B cell (primary cell): ENCODE measurements around the gene NHSL1. TPM values are rescaled to one million over a fixed set of nuclear protein-coding genes. Genes with fewer than 3 reads are reported as not detected.

Experiments used
- ATAC-seq: fragments of 200-7000 bp; cut with Tn5 transposase; one replicate; pipeline ENCODE4 v1.10.0; 2021; ENCODE audit warnings: low read depth, mild to moderate bottlenecking, moderate number of reproducible peaks, moderate library complexity
- CTCF ChIA-PET: fragments of 350-600 bp; sonication (Branson Sonifier 250); formaldehyde crosslinking; loops from one replicate; lab custom pipeline; 2021; ENCODE audit warnings: antibody characterized with exemption, inconsistent platforms; lab: Charles Lee
- POLR2A ChIA-PET: fragments of 350-600 bp; sonication (Branson Sonifier 250); formaldehyde crosslinking; loops from one replicate; lab custom pipeline; 2021; ENCODE audit warnings: antibody characterized with exemption; lab: Charles Lee
- DNase-seq: peaks from one replicate; pipeline ENCODE4 v3.0.0; 2013
- H2AFZ ChIP-seq: 2 replicates; pipeline ENCODE4 v1.6.1; 2012; ENCODE audit warnings: mild to moderate bottlenecking, low read depth, low read length; ENCODE audit not compliant: insufficient read depth, poor library complexity, severe bottlenecking
- H3K27ac ChIP-seq, 2 donors: 1 replicate in 1 of 2; 2 replicates in 1 of 2; pipeline ENCODE4 v1.5.1; 2012 to 2013; ENCODE audit warnings: low read length in 2 of 2, mild to moderate bottlenecking in 2 of 2, moderate library complexity in 1 of 2
- H3K27me3 ChIP-seq, 4 experiments: fragments of 200-600 bp in 1 of 4; sonication (generic) in 1 of 4; replicated peaks in 1 of 4; 1 replicate in 2 of 4; 2 replicates in 2 of 4; pipeline versions ENCODE4 v1.6.1 to v1.7.0; 2013 to 2016; ENCODE audit warnings: low read length in 3 of 4, mild to moderate bottlenecking in 2 of 4, mixed read lengths in 1 of 4, moderate library complexity in 1 of 4; ENCODE audit not compliant: insufficient read depth in 4 of 4, control insufficient read depth in 3 of 4; ENCODE audit errors: control extremely low read depth in 1 of 4
- H3K36me3 ChIP-seq, 2 experiments: replicated peaks in 1 of 2; 1 replicate in 1 of 2; 2 replicates in 1 of 2; pipeline versions ENCODE4 v1.6.1 to v1.7.1; 2013; ENCODE audit warnings: low read length in 1 of 2; ENCODE audit not compliant: insufficient read depth in 2 of 2, control insufficient read depth in 1 of 2; ENCODE audit errors: control extremely low read depth in 1 of 2, extremely low read depth in 1 of 2
- H3K4me1 ChIP-seq, 2 donors: fragments of 200-600 bp in 1 of 2; sonication (generic) in 1 of 2; 1 replicate in 1 of 2; 2 replicates in 1 of 2; pipeline versions ENCODE4 v1.5.1 to v1.6.1; 2013 to 2017; ENCODE audit warnings: low read length in 2 of 2; ENCODE audit not compliant: control insufficient read depth in 2 of 2, insufficient read depth in 2 of 2
- H3K4me2 ChIP-seq: replicated peaks from 2 replicates; pipeline ENCODE3; 2012; ENCODE audit warnings: mild to moderate bottlenecking, low read depth, low read length; ENCODE audit not compliant: poor library complexity, severe bottlenecking
- H3K4me3 ChIP-seq, 5 experiments: fragments of 200-600 bp in 1 of 5; sonication (generic) in 1 of 5; 1 replicate in 3 of 5; 2 replicates in 2 of 5; pipeline versions ENCODE4 v1.5.1 to v1.7.0; 2011 to 2016; ENCODE audit warnings: low read length in 4 of 5, mild to moderate bottlenecking in 4 of 5, low read depth in 2 of 5, control low read depth in 1 of 5, moderate library complexity in 1 of 5; ENCODE audit not compliant: insufficient read depth in 1 of 5; ENCODE audit errors: control extremely low read depth in 1 of 5, extremely low read depth in 1 of 5
- H3K79me2 ChIP-seq: fragments of 200-600 bp; sonication (generic); one replicate; pipeline ENCODE4 v1.6.0; 2016; ENCODE audit warnings: low read length; ENCODE audit not compliant: control insufficient read depth, insufficient read depth
- H3K9ac ChIP-seq: fragments of 200-600 bp; sonication (generic); 2 replicates; pipeline ENCODE4 v1.6.1; 2017; ENCODE audit warnings: mild to moderate bottlenecking, low read length, moderate library complexity
- H3K9me3 ChIP-seq, 3 donors: one replicate each; pipeline versions ENCODE4 v1.6.1 to v1.7.1; 2013; ENCODE audit warnings: low read length in 2 of 3; ENCODE audit not compliant: control insufficient read depth in 2 of 3, insufficient read depth in 1 of 3; ENCODE audit errors: control extremely low read depth in 1 of 3
- H4K20me1 ChIP-seq: 2 replicates; pipeline ENCODE4 v1.6.0; 2012; ENCODE audit warnings: mild to moderate bottlenecking, low read length; ENCODE audit not compliant: insufficient read depth, control insufficient read depth, poor library complexity, severe bottlenecking
- H3K27ac Mint-ChIP-seq: one replicate; pipeline ENCODE4 v1.8.0; 2021; ENCODE audit warnings: mixed read lengths
- H3K27me3 Mint-ChIP-seq: one replicate; pipeline ENCODE4 v1.8.0; 2021; ENCODE audit warnings: mixed read lengths
- H3K4me1 Mint-ChIP-seq: one replicate; pipeline ENCODE4 v1.8.0; 2021; ENCODE audit warnings: mixed read lengths
- H3K4me3 Mint-ChIP-seq: one replicate; pipeline ENCODE4 v1.8.0; 2021; ENCODE audit warnings: mixed read lengths
- H3K9me3 Mint-ChIP-seq: one replicate; pipeline ENCODE4 v1.8.0; 2022; ENCODE audit warnings: mixed read lengths; ENCODE audit not compliant: insufficient read depth
- EZH2 ChIP-seq: IDR thresholded peaks from 2 replicates; pipeline ENCODE4 v1.6.1; 2012; ENCODE audit warnings: borderline replicate concordance, low read depth, mild to moderate bottlenecking, moderate library complexity, low read length; ENCODE audit not compliant: insufficient read depth, poor library complexity, severe bottlenecking
- WGBS: methylation state at CpG from one replicate; pipeline ENCODE4 v1.1.5; 2013; ENCODE audit warnings: missing lambda C conversion rate; ENCODE audit not compliant: insufficient coverage; 5-methylcytosine and 5-hydroxymethylcytosine counted together
- intact Hi-C: fragments of 100-400 bp; cut with micrococcal nuclease; formaldehyde crosslinking; loops from one replicate; pipeline ENCODE4 v1.10.0; 2022
- polyA plus RNA-seq: library from polyadenylated mRNA; depleted of rRNA; stranded (reverse); fragments of >200 nt; gene quantifications from 2 replicates; pipeline ENCODE4 v1.2.3, GENCODE V29; 2012
- total RNA-seq, 2 donors: library from RNA; stranded (reverse); fragments of 120-200 nt in 1 of 2; gene quantifications; 1 replicate in 1 of 2; 2 replicates in 1 of 2; pipeline versions ENCODE4 v1.2.3 to v1.2.4, GENCODE V29; 2013 to 2022
- TF ChIP-seq, protein P1 (sequence below): fragments of 200-600 bp; IDR thresholded peaks from one replicate; pipeline ENCODE4 v1.8.0; 2022; ENCODE audit warnings: antibody characterized with exemption, mild to moderate bottlenecking

NHSL1 gene
- total and polyA plus RNA-seq, 2 donors (not counting 1 experiment from before 2014, with no cell fraction given), result 0.04 to 0.10 TPM

DNA sequence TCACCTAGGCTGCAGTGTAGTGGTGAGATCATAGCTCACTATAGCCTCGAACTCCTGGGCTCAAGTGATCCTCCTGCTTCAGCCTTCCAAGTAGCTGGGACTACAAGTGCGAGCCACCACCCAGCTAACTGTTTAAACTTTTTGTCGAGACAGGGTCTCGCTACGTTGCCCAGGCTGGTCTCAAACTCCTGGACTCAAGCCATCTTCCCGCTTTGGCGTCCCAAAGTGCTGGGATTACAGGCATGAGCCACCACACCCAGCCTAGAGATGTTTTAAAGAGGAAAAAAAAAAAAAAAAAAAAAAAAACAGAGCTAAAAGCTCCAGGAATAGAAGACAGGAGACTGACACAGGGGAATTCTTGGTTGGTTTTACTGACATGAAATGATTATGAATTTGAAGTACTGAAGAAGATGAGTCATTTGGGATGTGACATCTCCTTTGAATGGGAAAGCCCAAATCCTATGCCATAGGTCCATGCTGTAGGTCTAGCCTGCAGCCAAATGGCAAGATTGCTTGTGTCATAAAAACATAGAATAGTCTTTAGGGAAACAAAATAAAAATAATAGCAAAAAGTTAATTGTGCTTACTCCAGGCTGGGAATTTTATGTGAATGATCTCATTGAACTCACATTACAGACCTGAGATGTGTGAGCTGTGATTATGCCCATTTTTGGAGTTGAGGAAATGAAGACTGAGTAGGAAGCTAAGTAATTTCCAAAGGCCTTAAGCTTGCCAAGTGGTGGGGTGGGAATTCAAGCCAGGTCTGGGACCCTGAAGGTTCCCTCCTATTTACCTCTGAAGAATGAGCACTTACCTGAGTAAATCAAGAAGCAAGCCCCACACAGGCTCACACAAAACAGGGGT lies 24.3 kb upstream of the NHSL1 start:
- Mint-ChIP-seq H3K4me1 (no peaks in the 10 kb centered on the region), H3K9me3 (no peaks in the 10 kb centered on the region), H3K27me3 (peaks cover 11% of the 10 kb centered on the region), H3K27ac (no peak overlapping the region), H3K4me3 (no peak overlapping the region)
- no peak overlapping the region for H2AFZ ChIP-seq
- DNase-seq (no peak), ATAC-seq (no peak)
- H3K9ac ChIP-seq, result no peak overlapping the region
- no peaks in the 10 kb centered on the region for H3K4me1 ChIP-seq
- no peak overlapping the region for H3K27ac ChIP-seq
- no peaks in the 10 kb centered on the region for H3K79me2 ChIP-seq
- ChIA-PET POLR2A (no interaction called here), CTCF (interaction anchor here (0.6 to 3.6 kb wide), 7 partner anchors 28 to 409 kb away, joined by 3 to 20 read pairs (median 4); no protein-coding TSS in a partner anchor)
- no peaks in the 10 kb centered on the region for H3K36me3 ChIP-seq
- no peaks in the 10 kb centered on the region for H4K20me1 ChIP-seq
- no peaks in the 10 kb centered on the region for H3K27me3 ChIP-seq
- no peak overlapping the region for H3K4me2 ChIP-seq
- intact Hi-C loops, result no loop called here
- H3K9me3 ChIP-seq, result no peaks in the 10 kb centered on the region
- no peak overlapping the region for H3K4me3 ChIP-seq
- 87% methylated on average over 6 of the region's 7 CpGs for whole genome bisulfite sequencing
- TF ChIP-seq, protein P1, sequence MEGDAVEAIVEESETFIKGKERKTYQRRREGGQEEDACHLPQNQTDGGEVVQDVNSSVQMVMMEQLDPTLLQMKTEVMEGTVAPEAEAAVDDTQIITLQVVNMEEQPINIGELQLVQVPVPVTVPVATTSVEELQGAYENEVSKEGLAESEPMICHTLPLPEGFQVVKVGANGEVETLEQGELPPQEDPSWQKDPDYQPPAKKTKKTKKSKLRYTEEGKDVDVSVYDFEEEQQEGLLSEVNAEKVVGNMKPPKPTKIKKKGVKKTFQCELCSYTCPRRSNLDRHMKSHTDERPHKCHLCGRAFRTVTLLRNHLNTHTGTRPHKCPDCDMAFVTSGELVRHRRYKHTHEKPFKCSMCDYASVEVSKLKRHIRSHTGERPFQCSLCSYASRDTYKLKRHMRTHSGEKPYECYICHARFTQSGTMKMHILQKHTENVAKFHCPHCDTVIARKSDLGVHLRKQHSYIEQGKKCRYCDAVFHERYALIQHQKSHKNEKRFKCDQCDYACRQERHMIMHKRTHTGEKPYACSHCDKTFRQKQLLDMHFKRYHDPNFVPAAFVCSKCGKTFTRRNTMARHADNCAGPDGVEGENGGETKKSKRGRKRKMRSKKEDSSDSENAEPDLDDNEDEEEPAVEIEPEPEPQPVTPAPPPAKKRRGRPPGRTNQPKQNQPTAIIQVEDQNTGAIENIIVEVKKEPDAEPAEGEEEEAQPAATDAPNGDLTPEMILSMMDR, result no peak
- no peak for TF ChIP-seq EZH2

DNA sequence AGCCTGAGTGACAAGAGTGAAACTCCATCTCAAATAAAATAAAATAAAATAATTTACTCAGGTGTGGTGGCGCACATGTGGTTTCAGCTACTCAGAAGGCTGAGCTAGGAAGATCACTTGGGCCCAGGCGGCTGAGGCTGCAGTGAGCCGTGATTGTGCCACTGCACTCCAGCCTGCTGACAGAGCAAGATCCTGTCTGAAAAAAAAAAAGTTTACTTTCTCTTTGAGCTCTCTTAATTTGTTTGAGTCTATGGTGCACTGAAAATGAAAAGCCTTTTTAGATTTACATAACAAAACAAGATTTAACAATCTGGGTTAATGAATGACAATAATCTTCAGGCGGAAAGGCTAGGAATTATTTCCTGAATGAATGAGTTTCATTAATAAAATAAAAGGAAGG lies 23.3 kb upstream of the NHSL1 start:
- no peak overlapping the region for H3K27ac Mint-ChIP-seq

More for the DNA sequence above, 23.3 kb upstream of the NHSL1 start:
- Histone ChIP-seq H3K4me3 (no peak overlapping the region), H3K36me3 (no peaks in the 10 kb centered on the region), H2AFZ (no peak overlapping the region), H4K20me1 (no peaks in the 10 kb centered on the region), H3K27me3 (no peaks in the 10 kb centered on the region), H3K4me1 (no peaks in the 10 kb centered on the region), H3K9me3 (peaks cover 0 to 4% (median 0%) of the 10 kb centered on the region in 3 donors), H3K9ac (no peak overlapping the region), H3K79me2 (no peaks in the 10 kb centered on the region), H3K4me2 (no peak overlapping the region), H3K27ac (no peak overlapping the region)
- Mint-ChIP-seq H3K4me3 (no peak overlapping the region), H3K9me3 (no peaks in the 10 kb centered on the region), H3K27me3 (peaks cover 13% of the 10 kb centered on the region), H3K4me1 (no peaks in the 10 kb centered on the region)
- CTCF ChIA-PET, result interaction anchor here (0.6 to 3.6 kb wide), 5 partner anchors 27 to 408 kb away, joined by 3 to 20 read pairs (median 4); no protein-coding TSS in a partner anchor
- intact Hi-C loops, result no loop called here
- DNase-seq (no peak), ATAC-seq (no peak)
- POLR2A ChIA-PET, result no interaction called here
- no peak for TF ChIP-seq EZH2
- TF ChIP-seq, protein P1, result no peak
- WGBS, result 79% methylated on average over 3 of the region's 4 CpGs
